ENCODE results near the gene LIPF. TPM values are rescaled to one million over a fixed set of nuclear protein-coding genes. Genes with fewer than 3 reads are reported as not detected.

The LIPF gene
- total and polyA plus RNA-seq, 2 experiments from 2014 or later = not detected

- TF ChIP-seq EZH2 (IDR thresholded peaks at IDR 0.05; ENCODE audit: low read depth, unreplicated experiment) (no peak), ZNF462 (CRISPR knock-in tag; IDR thresholded peaks at IDR 0.05) (no peak), EZH2phosphoT487 (IDR thresholded peaks at IDR 0.05; ENCODE audit: unreplicated experiment) (no peak), ZNF331 (CRISPR knock-in tag; IDR thresholded peaks at IDR 0.05; ENCODE audit: low read depth) (no peak)
These were observed 61.6 kb downstream of the LIPF start (continued) for GRCh38 chr10:88725798-88726197.

- Mint-ChIP-seq H3K4me3 (no peak overlapping the region), H3K4me1 (peaks cover 11% of the 10 kb centered on the region), H3K36me3 (ENCODE audit: low read depth) (no peaks in the 10 kb centered on the region), H3K9me3 (no peaks in the 10 kb centered on the region), H3K27ac (no peak overlapping the region), H3K27me3 (ENCODE audit: insufficient read depth, low read depth, poor library complexity) (peaks cover 4% of the 10 kb centered on the region)
- 0 out of 2 replicates have a peak overlapping the region, but pooled peaks have one; percentile 27 for H3K4me3 ChIP-seq
- no peaks in the 10 kb centered on the region for H3K36me3 ChIP-seq (ENCODE audit: insufficient read depth)
- H3K4me2 ChIP-seq = peak overlapping the region; percentile 62; the same call in 1 of the 2 replicates
- H3K4me1 ChIP-seq (ENCODE audit: insufficient read depth) = peaks cover 6% of the 10 kb centered on the region; the same call in 1 of the 2 replicates
- H3K9me2 ChIP-seq (ENCODE audit: insufficient read depth) = no peaks in the 10 kb centered on the region
- no peak for TF ChIP-seq EZH2phosphoT487 (IDR thresholded peaks at IDR 0.05; ENCODE audit: unreplicated experiment)
- TF ChIP-seq CTCF (conservative IDR thresholded peaks at IDR 0.05; ENCODE audit: low read depth in 2 of 2) = peak; percentile 97 to 100
- TF ChIP-seq NANOG (IDR thresholded peaks at IDR 0.05; ENCODE audit: borderline replicate concordance) = no peak
- TF ChIP-seq CREB1 (CRISPR knock-in tag; IDR thresholded peaks at IDR 0.05; ENCODE audit: low read depth) = 0 out of 2 replicates have a peak, but pooled peaks have one; percentile 22
- TF ChIP-seq EZH2 (IDR thresholded peaks at IDR 0.05; ENCODE audit: low read depth, unreplicated experiment) = no peak
- no peaks in the 10 kb centered on the region for H4K20me1 ChIP-seq (replicated peaks; ENCODE audit: insufficient read depth)
- peak overlapping the region; percentile 99; the same call in 1 of the 2 replicates for H2AFZ ChIP-seq
- DNase-seq (ENCODE audit: low spot score) = peak; percentile 96
- no peaks in the 10 kb centered on the region for H3K79me2 ChIP-seq (replicated peaks; ENCODE audit: insufficient read depth)
- H3K27ac ChIP-seq (ENCODE audit: low read depth) = no peak overlapping the region
- ATAC-seq = peak; percentile 97
- H3K27me3 ChIP-seq (ENCODE audit: insufficient read depth) = peaks cover 20% of the 10 kb centered on the region; the same call in 1 of the 2 replicates
- H3F3A ChIP-seq (replicated peaks; ENCODE audit: low read depth) = no peaks in the 10 kb centered on the region
These were observed 64.0 kb downstream of the LIPF start for GRCh38 chr10:88728107-88728763.
